ENCODE results near the gene PAPPA2. TPM values are rescaled to one million over a fixed set of nuclear protein-coding genes. Genes with fewer than 3 reads are reported as not detected.

PAPPA2 gene
- total and polyA plus RNA-seq, 2 donors from 2014 or later: 4.9 to 93.5 TPM

DNA sequence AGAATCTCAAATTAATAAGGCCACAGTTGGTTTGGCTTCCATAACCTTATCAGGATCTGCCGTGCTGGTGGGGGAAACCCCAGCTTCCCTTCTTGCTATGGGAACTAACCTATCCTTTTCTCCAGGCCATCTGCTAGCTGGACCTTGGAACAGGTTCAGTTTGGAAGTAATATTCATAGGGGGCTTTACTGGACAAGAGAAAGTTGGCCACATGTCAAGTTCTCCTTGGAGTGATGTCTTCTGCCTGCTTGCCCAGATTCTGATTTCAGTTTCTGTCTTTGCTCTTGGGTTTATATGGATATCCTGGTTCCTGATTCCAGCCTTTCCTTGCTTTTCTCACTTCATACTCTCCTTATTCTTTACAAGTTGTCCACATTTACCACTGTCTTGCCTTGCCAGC is 421.9 kb downstream of the PAPPA2 start:
- no peak overlapping the region for H3K9ac ChIP-seq (ENCODE audit: low read length in 3 of 3)
- FAIRE-seq: no peak
- no peaks in the 10 kb centered on the region for H3K36me3 ChIP-seq (ENCODE audit: control insufficient read depth in 2 of 3, insufficient read depth in 3 of 3, low read length in 3 of 3)
- peaks cover 0 to 3% (median 0%) of the 10 kb centered on the region in 3 donors for H3K4me1 ChIP-seq (ENCODE audit: control insufficient read depth in 2 of 3, insufficient read depth in 2 of 3, low read depth in 1 of 3, low read length in 3 of 3)
- TF ChIP-seq, protein P1, sequence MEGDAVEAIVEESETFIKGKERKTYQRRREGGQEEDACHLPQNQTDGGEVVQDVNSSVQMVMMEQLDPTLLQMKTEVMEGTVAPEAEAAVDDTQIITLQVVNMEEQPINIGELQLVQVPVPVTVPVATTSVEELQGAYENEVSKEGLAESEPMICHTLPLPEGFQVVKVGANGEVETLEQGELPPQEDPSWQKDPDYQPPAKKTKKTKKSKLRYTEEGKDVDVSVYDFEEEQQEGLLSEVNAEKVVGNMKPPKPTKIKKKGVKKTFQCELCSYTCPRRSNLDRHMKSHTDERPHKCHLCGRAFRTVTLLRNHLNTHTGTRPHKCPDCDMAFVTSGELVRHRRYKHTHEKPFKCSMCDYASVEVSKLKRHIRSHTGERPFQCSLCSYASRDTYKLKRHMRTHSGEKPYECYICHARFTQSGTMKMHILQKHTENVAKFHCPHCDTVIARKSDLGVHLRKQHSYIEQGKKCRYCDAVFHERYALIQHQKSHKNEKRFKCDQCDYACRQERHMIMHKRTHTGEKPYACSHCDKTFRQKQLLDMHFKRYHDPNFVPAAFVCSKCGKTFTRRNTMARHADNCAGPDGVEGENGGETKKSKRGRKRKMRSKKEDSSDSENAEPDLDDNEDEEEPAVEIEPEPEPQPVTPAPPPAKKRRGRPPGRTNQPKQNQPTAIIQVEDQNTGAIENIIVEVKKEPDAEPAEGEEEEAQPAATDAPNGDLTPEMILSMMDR (IDR thresholded peaks at IDR 0.05; ENCODE audit: borderline replicate concordance, extremely low read depth, insufficient read depth): no peak
- no peak for DNase-seq
- intact Hi-C loops (cut with DNase I): no loop called here
- no peak overlapping the region for H3K4me3 ChIP-seq (ENCODE audit: low read length in 3 of 3)
- H3K27ac ChIP-seq (ENCODE audit: low read depth in 2 of 2, low read length in 2 of 2): no peak overlapping the region
- no peaks in the 10 kb centered on the region for H3K27me3 ChIP-seq (ENCODE audit: control insufficient read depth, insufficient read depth, low read length)
- H3K9me3 ChIP-seq (ENCODE audit: control insufficient read depth in 2 of 3, insufficient read depth in 1 of 3, low read length in 3 of 3): no peaks in the 10 kb centered on the region

DNA sequence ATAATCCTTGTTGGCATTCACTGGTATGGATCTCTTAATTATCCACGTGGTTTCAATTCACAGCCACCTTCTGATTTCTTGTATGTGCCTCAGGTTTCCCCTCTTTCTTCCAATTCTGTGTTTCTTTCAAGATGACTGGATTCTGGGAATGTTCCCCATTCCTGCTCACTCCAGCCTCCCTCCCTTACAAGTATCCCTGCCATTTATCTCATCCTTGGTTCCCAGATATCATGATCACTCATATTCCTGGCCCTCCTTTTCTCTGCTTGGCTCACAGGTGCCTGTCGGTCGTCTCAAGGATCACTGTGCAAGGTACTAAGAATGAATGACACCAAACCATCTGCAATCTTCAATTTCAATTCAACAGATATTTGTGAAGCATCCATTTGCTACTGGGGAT is 422.4 kb downstream of the PAPPA2 start:
- TF ChIP-seq, protein P1 (IDR thresholded peaks at IDR 0.05; ENCODE audit: borderline replicate concordance, extremely low read depth, insufficient read depth): no peak
- no peak for DNase-seq
- H3K9me3 ChIP-seq (ENCODE audit: control insufficient read depth in 2 of 3, insufficient read depth in 1 of 3, low read length in 3 of 3): no peaks in the 10 kb centered on the region
- H3K36me3 ChIP-seq (ENCODE audit: control insufficient read depth in 2 of 3, insufficient read depth in 3 of 3, low read length in 3 of 3): no peaks in the 10 kb centered on the region
- intact Hi-C loops (cut with DNase I): no loop called here
- no peak for FAIRE-seq
- H3K27me3 ChIP-seq (ENCODE audit: control insufficient read depth, insufficient read depth, low read length): no peaks in the 10 kb centered on the region
- H3K27ac ChIP-seq (ENCODE audit: low read depth in 2 of 2, low read length in 2 of 2): no peak overlapping the region
- no peak overlapping the region for H3K9ac ChIP-seq (ENCODE audit: low read length in 3 of 3)
- H3K4me1 ChIP-seq (ENCODE audit: control insufficient read depth in 2 of 3, insufficient read depth in 2 of 3, low read depth in 1 of 3, low read length in 3 of 3): peaks cover 0 to 3% (median 0%) of the 10 kb centered on the region in 3 donors
- no peak overlapping the region for H3K4me3 ChIP-seq (ENCODE audit: low read length in 3 of 3)

DNA sequence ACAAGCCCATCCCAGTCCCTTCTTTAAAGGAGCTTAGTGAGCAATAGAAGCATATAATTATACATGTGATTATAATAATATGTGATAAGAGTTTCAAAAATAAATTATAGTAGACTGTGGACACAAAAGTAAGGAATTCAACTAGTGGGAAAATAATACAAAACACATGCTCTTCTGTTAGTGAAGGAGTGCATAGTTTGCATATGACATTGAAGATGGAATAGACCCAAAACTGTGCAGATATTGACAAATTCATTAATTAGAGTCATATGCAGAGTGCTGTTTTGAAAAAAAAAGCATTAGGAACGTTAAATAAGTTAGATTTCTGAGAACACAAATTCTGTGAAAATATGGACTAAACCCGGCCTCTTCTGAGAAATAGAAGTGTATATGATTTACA is 422.8 kb downstream of the PAPPA2 start:
- intact Hi-C loops (cut with DNase I): no loop called here
- no peak for DNase-seq

More for the DNA sequence above, 422.8 kb downstream of the PAPPA2 start:
- no peak overlapping the region for H3K4me3 ChIP-seq (ENCODE audit: low read length in 3 of 3)
- no peaks in the 10 kb centered on the region for H3K27me3 ChIP-seq (ENCODE audit: control insufficient read depth, insufficient read depth, low read length)
- H3K36me3 ChIP-seq (ENCODE audit: control insufficient read depth in 2 of 3, insufficient read depth in 3 of 3, low read length in 3 of 3): no peaks in the 10 kb centered on the region
- no peak overlapping the region for H3K27ac ChIP-seq (ENCODE audit: low read depth in 2 of 2, low read length in 2 of 2)
- H3K9ac ChIP-seq (ENCODE audit: low read length in 3 of 3): no peak overlapping the region
- TF ChIP-seq, protein P1 (IDR thresholded peaks at IDR 0.05; ENCODE audit: borderline replicate concordance, extremely low read depth, insufficient read depth): no peak
- FAIRE-seq: no peak
- peaks cover 0 to 3% (median 0%) of the 10 kb centered on the region in 3 donors for H3K4me1 ChIP-seq (ENCODE audit: control insufficient read depth in 2 of 3, insufficient read depth in 2 of 3, low read depth in 1 of 3, low read length in 3 of 3)
- H3K9me3 ChIP-seq (ENCODE audit: control insufficient read depth in 2 of 3, insufficient read depth in 1 of 3, low read length in 3 of 3): no peaks in the 10 kb centered on the region

All from kidney (tissue), 14 donors.